ENCODE data around the gene FTH1.

The FTH1 gene

DNA sequence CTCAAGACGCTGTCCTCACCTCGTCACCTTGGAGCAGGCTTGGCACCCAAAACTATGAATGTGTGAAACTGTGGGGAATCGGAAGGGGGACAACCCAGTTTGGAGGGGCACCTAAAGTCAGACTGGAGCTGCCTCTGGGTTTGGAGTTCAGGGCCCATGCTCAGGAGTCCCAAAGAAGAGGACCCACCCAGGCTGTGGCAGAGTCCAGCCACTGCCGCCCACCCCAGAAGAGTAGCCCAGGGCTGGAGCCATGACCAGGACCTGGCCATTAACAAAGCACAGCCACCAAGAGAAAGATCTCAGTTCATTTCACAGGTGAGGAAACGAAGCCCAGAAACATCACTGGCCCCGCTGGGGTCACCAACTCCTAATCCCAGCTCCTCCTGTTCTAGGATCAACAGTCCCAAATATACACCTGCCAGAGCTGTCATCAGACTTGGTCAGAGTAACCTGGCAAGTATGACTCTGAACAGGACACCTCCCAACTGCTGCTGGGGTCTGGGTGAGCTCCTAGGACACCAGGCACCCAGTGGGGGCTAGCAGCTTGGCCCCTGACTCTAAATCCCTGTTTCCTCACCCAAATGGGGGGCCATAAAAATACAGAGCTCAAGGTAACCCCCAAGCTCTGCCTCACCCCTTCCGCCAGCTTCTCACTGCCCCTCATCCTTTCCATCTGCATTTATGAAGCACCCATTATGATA lies 52.8 kb downstream of the FTH1 start:
- no peak for DNase-seq

All from NCI-H69 (cell line).